ENCODE results near the gene BMPR1A.

- TF ChIP-seq EZH2 (IDR thresholded peaks at IDR 0.05; ENCODE audit: insufficient read depth, poor library complexity, severe bottlenecking) (no peak), EZH2phosphoT487 (IDR thresholded peaks at IDR 0.05; ENCODE audit: insufficient read depth, low read depth) (no peak)
Observed at GRCh38 chr10:86981716-86982115, 225.3 kb downstream of the BMPR1A start.

Data from GM23248 (cell line).